B cell (primary cell): Measurements from ENCODE around the gene TP63. TPM values are rescaled to one million over a fixed set of nuclear protein-coding genes. Genes with fewer than 3 reads are reported as not detected.

Experiments used
- ATAC-seq: fragments of 200-7000 bp; cut with Tn5 transposase; one replicate; pipeline ENCODE4 v1.10.0; 2021; ENCODE audit warnings: low read depth, mild to moderate bottlenecking, moderate number of reproducible peaks, moderate library complexity
- CTCF ChIA-PET: fragments of 350-600 bp; sonication (Branson Sonifier 250); formaldehyde crosslinking; loops from one replicate; lab custom pipeline; 2021; ENCODE audit warnings: antibody characterized with exemption, inconsistent platforms; lab: Charles Lee
- POLR2A ChIA-PET: fragments of 350-600 bp; sonication (Branson Sonifier 250); formaldehyde crosslinking; loops from one replicate; lab custom pipeline; 2021; ENCODE audit warnings: antibody characterized with exemption; lab: Charles Lee
- DNase-seq: peaks from one replicate; pipeline ENCODE4 v3.0.0; 2013
- H2AFZ ChIP-seq: 2 replicates; pipeline ENCODE4 v1.6.1; 2012; ENCODE audit warnings: mild to moderate bottlenecking, low read depth, low read length; ENCODE audit not compliant: insufficient read depth, poor library complexity, severe bottlenecking
- H3K27ac ChIP-seq, 2 donors: 1 replicate in 1 of 2; 2 replicates in 1 of 2; pipeline ENCODE4 v1.5.1; 2012 to 2013; ENCODE audit warnings: low read length in 2 of 2, mild to moderate bottlenecking in 2 of 2, moderate library complexity in 1 of 2
- H3K27me3 ChIP-seq, 4 experiments: fragments of 200-600 bp in 1 of 4; sonication (generic) in 1 of 4; replicated peaks in 1 of 4; 1 replicate in 2 of 4; 2 replicates in 2 of 4; pipeline versions ENCODE4 v1.6.1 to v1.7.0; 2013 to 2016; ENCODE audit warnings: low read length in 3 of 4, mild to moderate bottlenecking in 2 of 4, mixed read lengths in 1 of 4, moderate library complexity in 1 of 4; ENCODE audit not compliant: insufficient read depth in 4 of 4, control insufficient read depth in 3 of 4; ENCODE audit errors: control extremely low read depth in 1 of 4
- H3K36me3 ChIP-seq, 2 experiments: replicated peaks in 1 of 2; 1 replicate in 1 of 2; 2 replicates in 1 of 2; pipeline versions ENCODE4 v1.6.1 to v1.7.1; 2013; ENCODE audit warnings: low read length in 1 of 2; ENCODE audit not compliant: insufficient read depth in 2 of 2, control insufficient read depth in 1 of 2; ENCODE audit errors: control extremely low read depth in 1 of 2, extremely low read depth in 1 of 2
- H3K4me1 ChIP-seq, 2 donors: fragments of 200-600 bp in 1 of 2; sonication (generic) in 1 of 2; 1 replicate in 1 of 2; 2 replicates in 1 of 2; pipeline versions ENCODE4 v1.5.1 to v1.6.1; 2013 to 2017; ENCODE audit warnings: low read length in 2 of 2; ENCODE audit not compliant: control insufficient read depth in 2 of 2, insufficient read depth in 2 of 2
- H3K4me2 ChIP-seq: replicated peaks from 2 replicates; pipeline ENCODE3; 2012; ENCODE audit warnings: mild to moderate bottlenecking, low read depth, low read length; ENCODE audit not compliant: poor library complexity, severe bottlenecking
- H3K4me3 ChIP-seq, 5 experiments: fragments of 200-600 bp in 1 of 5; sonication (generic) in 1 of 5; 1 replicate in 3 of 5; 2 replicates in 2 of 5; pipeline versions ENCODE4 v1.5.1 to v1.7.0; 2011 to 2016; ENCODE audit warnings: low read length in 4 of 5, mild to moderate bottlenecking in 4 of 5, low read depth in 2 of 5, control low read depth in 1 of 5, moderate library complexity in 1 of 5; ENCODE audit not compliant: insufficient read depth in 1 of 5; ENCODE audit errors: control extremely low read depth in 1 of 5, extremely low read depth in 1 of 5
- H3K79me2 ChIP-seq: fragments of 200-600 bp; sonication (generic); one replicate; pipeline ENCODE4 v1.6.0; 2016; ENCODE audit warnings: low read length; ENCODE audit not compliant: control insufficient read depth, insufficient read depth
- H3K9ac ChIP-seq: fragments of 200-600 bp; sonication (generic); 2 replicates; pipeline ENCODE4 v1.6.1; 2017; ENCODE audit warnings: mild to moderate bottlenecking, low read length, moderate library complexity
- H3K9me3 ChIP-seq, 3 donors: one replicate each; pipeline versions ENCODE4 v1.6.1 to v1.7.1; 2013; ENCODE audit warnings: low read length in 2 of 3; ENCODE audit not compliant: control insufficient read depth in 2 of 3, insufficient read depth in 1 of 3; ENCODE audit errors: control extremely low read depth in 1 of 3
- H4K20me1 ChIP-seq: 2 replicates; pipeline ENCODE4 v1.6.0; 2012; ENCODE audit warnings: mild to moderate bottlenecking, low read length; ENCODE audit not compliant: insufficient read depth, control insufficient read depth, poor library complexity, severe bottlenecking
- H3K27ac Mint-ChIP-seq: one replicate; pipeline ENCODE4 v1.8.0; 2021; ENCODE audit warnings: mixed read lengths
- H3K27me3 Mint-ChIP-seq: one replicate; pipeline ENCODE4 v1.8.0; 2021; ENCODE audit warnings: mixed read lengths
- H3K4me1 Mint-ChIP-seq: one replicate; pipeline ENCODE4 v1.8.0; 2021; ENCODE audit warnings: mixed read lengths
- H3K4me3 Mint-ChIP-seq: one replicate; pipeline ENCODE4 v1.8.0; 2021; ENCODE audit warnings: mixed read lengths
- H3K9me3 Mint-ChIP-seq: one replicate; pipeline ENCODE4 v1.8.0; 2022; ENCODE audit warnings: mixed read lengths; ENCODE audit not compliant: insufficient read depth
- CTCF ChIP-seq: fragments of 200-600 bp; IDR thresholded peaks from one replicate; pipeline ENCODE4 v1.8.0; 2022; ENCODE audit warnings: antibody characterized with exemption, mild to moderate bottlenecking
- EZH2 ChIP-seq: IDR thresholded peaks from 2 replicates; pipeline ENCODE4 v1.6.1; 2012; ENCODE audit warnings: borderline replicate concordance, low read depth, mild to moderate bottlenecking, moderate library complexity, low read length; ENCODE audit not compliant: insufficient read depth, poor library complexity, severe bottlenecking
- WGBS: methylation state at CpG from one replicate; pipeline ENCODE4 v1.1.5; 2013; ENCODE audit warnings: missing lambda C conversion rate; ENCODE audit not compliant: insufficient coverage; 5-methylcytosine and 5-hydroxymethylcytosine counted together
- intact Hi-C: fragments of 100-400 bp; cut with micrococcal nuclease; formaldehyde crosslinking; loops from one replicate; pipeline ENCODE4 v1.10.0; 2022
- polyA plus RNA-seq: library from polyadenylated mRNA; depleted of rRNA; stranded (reverse); fragments of >200 nt; gene quantifications from 2 replicates; pipeline ENCODE4 v1.2.3, GENCODE V29; 2012
- total RNA-seq, 2 donors: library from RNA; stranded (reverse); fragments of 120-200 nt in 1 of 2; gene quantifications; 1 replicate in 1 of 2; 2 replicates in 1 of 2; pipeline versions ENCODE4 v1.2.3 to v1.2.4, GENCODE V29; 2013 to 2022

Gene TP63
- total and polyA plus RNA-seq, 2 donors (not counting 1 experiment from before 2014, with no cell fraction given) = 1.2 to 2.0 TPM

GRCh38 chr3:189942948-189943347 lies 311.8 kb downstream of the TP63 start:
- no peak overlapping the region for H3K4me3 ChIP-seq
- CTCF ChIA-PET = no interaction called here
- no peak overlapping the region for H2AFZ ChIP-seq
- H3K4me1 ChIP-seq = no peaks in the 10 kb centered on the region
- Mint-ChIP-seq H3K27ac (no peak overlapping the region), H3K4me1 (no peaks in the 10 kb centered on the region), H3K4me3 (no peak overlapping the region), H3K27me3 (peaks cover 4% of the 10 kb centered on the region), H3K9me3 (no peaks in the 10 kb centered on the region)
- H3K27ac ChIP-seq = no peak overlapping the region
- no peaks in the 10 kb centered on the region for H3K9me3 ChIP-seq
- ATAC-seq (no peak), DNase-seq (no peak)
- no peaks in the 10 kb centered on the region for H3K27me3 ChIP-seq
- H4K20me1 ChIP-seq = no peaks in the 10 kb centered on the region
- POLR2A ChIA-PET = no interaction called here
- no peak overlapping the region for H3K9ac ChIP-seq
- 80% methylated on average over 2 of the region's 3 CpGs for WGBS
- H3K79me2 ChIP-seq = no peaks in the 10 kb centered on the region
- no peak overlapping the region for H3K4me2 ChIP-seq
- intact Hi-C loops = no loop called here
- no peak for TF ChIP-seq CTCF
- no peak for TF ChIP-seq EZH2
- no peaks in the 10 kb centered on the region for H3K36me3 ChIP-seq

- no peaks in the 10 kb centered on the region for H3K4me1 Mint-ChIP-seq
- H3K27ac ChIP-seq = no peak overlapping the region
- DNase-seq (no peak), ATAC-seq (no peak)
- H3K36me3 ChIP-seq = no peaks in the 10 kb centered on the region
- H4K20me1 ChIP-seq = no peaks in the 10 kb centered on the region
- H3K4me2 ChIP-seq = no peak overlapping the region
- H3K9me3 ChIP-seq = no peaks in the 10 kb centered on the region
- H3K9me3 Mint-ChIP-seq = no peaks in the 10 kb centered on the region
- WGBS = 91% methylated on average over 12 of the region's 14 CpGs
- POLR2A ChIA-PET = no interaction called here
- H3K4me3 ChIP-seq = no peak overlapping the region
- H3K9ac ChIP-seq = no peak overlapping the region
- H3K4me3 Mint-ChIP-seq = no peak overlapping the region
- TF ChIP-seq EZH2 (no peak), CTCF (no peak)
- H3K27me3 Mint-ChIP-seq = peaks cover 4% of the 10 kb centered on the region
- H3K27me3 ChIP-seq = no peaks in the 10 kb centered on the region
- no peaks in the 10 kb centered on the region for H3K79me2 ChIP-seq
- intact Hi-C loops = no loop called here
- H3K27ac Mint-ChIP-seq = no peak overlapping the region
- H3K4me1 ChIP-seq = no peaks in the 10 kb centered on the region
- no peak overlapping the region for H2AFZ ChIP-seq
- CTCF ChIA-PET = no interaction called here
These were observed 313.3 kb downstream of the TP63 start for GRCh38 chr3:189944285-189945145.
